Neural progenitor cell (in vitro differentiated cells): ENCODE data around the gene WDR7.

Source experiments
- EZH2 ChIP-seq: fragments of 200-600 bp; sonication (generic); IDR thresholded peaks from 2 replicates; pipeline ENCODE4 v1.6.1; 2017; ENCODE audit warnings: antibody characterized with exemption, mild to moderate bottlenecking, moderate library complexity
- EZH2phosphoT487 ChIP-seq: fragments of 200-600 bp; sonication (generic); IDR thresholded peaks from 2 replicates; pipeline ENCODE4 v1.6.1; 2017; ENCODE audit warnings: antibody characterized with exemption
- TF ChIP-seq, protein P1 (sequence below): fragments of 200-600 bp; sonication (generic); IDR thresholded peaks from 2 replicates; pipeline ENCODE4 v1.5.1; 2017; ENCODE audit warnings: antibody characterized with exemption, mild to moderate bottlenecking

- TF ChIP-seq, protein P1, sequence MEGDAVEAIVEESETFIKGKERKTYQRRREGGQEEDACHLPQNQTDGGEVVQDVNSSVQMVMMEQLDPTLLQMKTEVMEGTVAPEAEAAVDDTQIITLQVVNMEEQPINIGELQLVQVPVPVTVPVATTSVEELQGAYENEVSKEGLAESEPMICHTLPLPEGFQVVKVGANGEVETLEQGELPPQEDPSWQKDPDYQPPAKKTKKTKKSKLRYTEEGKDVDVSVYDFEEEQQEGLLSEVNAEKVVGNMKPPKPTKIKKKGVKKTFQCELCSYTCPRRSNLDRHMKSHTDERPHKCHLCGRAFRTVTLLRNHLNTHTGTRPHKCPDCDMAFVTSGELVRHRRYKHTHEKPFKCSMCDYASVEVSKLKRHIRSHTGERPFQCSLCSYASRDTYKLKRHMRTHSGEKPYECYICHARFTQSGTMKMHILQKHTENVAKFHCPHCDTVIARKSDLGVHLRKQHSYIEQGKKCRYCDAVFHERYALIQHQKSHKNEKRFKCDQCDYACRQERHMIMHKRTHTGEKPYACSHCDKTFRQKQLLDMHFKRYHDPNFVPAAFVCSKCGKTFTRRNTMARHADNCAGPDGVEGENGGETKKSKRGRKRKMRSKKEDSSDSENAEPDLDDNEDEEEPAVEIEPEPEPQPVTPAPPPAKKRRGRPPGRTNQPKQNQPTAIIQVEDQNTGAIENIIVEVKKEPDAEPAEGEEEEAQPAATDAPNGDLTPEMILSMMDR = no peak
- no peak for TF ChIP-seq EZH2phosphoT487
- TF ChIP-seq EZH2 = no peak
These were observed 33.1 kb downstream of the WDR7 start for GRCh38 chr18:56684277-56684676.
